Kidney (tissue), 22 donors: ENCODE measurements around the gene F2RL1. TPM values are rescaled to one million over a fixed set of nuclear protein-coding genes. Genes with fewer than 3 reads are reported as not detected.
"Not testable (repeated sequence)": the region's sequence is repeated elsewhere in the genome, so short reads cannot be mapped to it uniquely, and the experiment has no call there.

Source experiments
- DNase-seq, 5 donors: peaks; one replicate each; pipeline ENCODE4 v3.0.0-alpha.2; 2013 to 2020
- FAIRE-seq: peaks from 2 replicates; lab custom pipeline; 2012; peaks lifted over from hg19 to GRCh38; lab: Jason Lieb, UNC
- H3K27ac ChIP-seq, 2 donors: one replicate each; pipeline ENCODE4 v1.7.0; 2013; ENCODE audit warnings: low read depth in 2 of 2, low read length in 2 of 2, inconsistent platforms in 1 of 2
- H3K27me3 ChIP-seq: one replicate; pipeline ENCODE4 v1.7.1; 2013; ENCODE audit warnings: low read length, inconsistent platforms; ENCODE audit not compliant: control insufficient read depth, insufficient read depth
- H3K36me3 ChIP-seq, 3 donors: one replicate each; pipeline versions ENCODE4 v1.7.0 to v1.7.1; 2013; ENCODE audit warnings: low read length in 3 of 3, control low read depth in 1 of 3, inconsistent platforms in 1 of 3; ENCODE audit not compliant: insufficient read depth in 3 of 3, control insufficient read depth in 2 of 3
- H3K4me1 ChIP-seq, 3 donors: one replicate each; pipeline versions ENCODE4 v1.7.0 to v1.7.1; 2013; ENCODE audit warnings: low read length in 3 of 3, inconsistent platforms in 1 of 3, low read depth in 1 of 3; ENCODE audit not compliant: control insufficient read depth in 2 of 3, insufficient read depth in 2 of 3
- H3K4me3 ChIP-seq, 3 donors: one replicate each; pipeline versions ENCODE4 v1.7.0 to v1.8.1; 2013; ENCODE audit warnings: low read length in 3 of 3, control low read depth in 1 of 3, inconsistent platforms in 1 of 3
- H3K9ac ChIP-seq, 3 donors: one replicate each; pipeline versions ENCODE4 v1.7.0 to v1.7.1; 2013; ENCODE audit warnings: low read length in 3 of 3, control low read depth in 1 of 3, inconsistent platforms in 1 of 3
- H3K9me3 ChIP-seq, 3 donors: one replicate each; pipeline versions ENCODE4 v1.7.0 to v1.7.1; 2013; ENCODE audit warnings: low read length in 3 of 3, control low read depth in 1 of 3, inconsistent platforms in 1 of 3; ENCODE audit not compliant: control insufficient read depth in 2 of 3, insufficient read depth in 1 of 3
- intact Hi-C: fragments of 100-400 bp; cut with DNase I; formaldehyde crosslinking; loops from one replicate; pipeline ENCODE4 v1.11.1; 2022
- long read RNA-seq, 10 donors: library from polyadenylated mRNA in 1 of 10; unstranded in 1 of 10; transcript quantifications; one replicate each; pipeline ENCODE4 v2.0.0 and lab custom pipeline, GENCODE V29; 2021 to 2026
- polyA plus RNA-seq: library from polyadenylated mRNA; stranded (reverse); fragments of 350-450 nt; fragmentation: Illumina TruSeq; extraction: RNeasy Lipid Tissue Mini Kit (QIAGEN cat#74804); gene quantifications from one replicate; pipeline ENCODE4 v1.2.3, GENCODE V29; 2014; ENCODE audit warnings: low read depth, low replicate concordance; ENCODE audit not compliant: insufficient read depth
- total RNA-seq: library from RNA; stranded (reverse); fragmentation: NEBNext Ultra II Directional; extraction: Animal tissue kit (Norgen Biotek cat#: 25700); gene quantifications from one replicate; pipeline ENCODE4 v1.2.1, GENCODE V29; 2021
- TF ChIP-seq, protein P1 (sequence below): IDR thresholded peaks from 3 replicates; pipeline ENCODE4 v1.5.1; 2012; ENCODE audit warnings: mild to moderate bottlenecking, moderate library complexity, borderline replicate concordance; ENCODE audit not compliant: insufficient read depth; ENCODE audit errors: extremely low read depth
- donor health status: control.
- donor health status: control.
- donor health status: control.
- donor health status: control.
- donor health status: control.
- donor health status: DM: yes; HTN: yes; CAD: no.
- donor health status: Normal renal cell carcinoma (clear cell type).

F2RL1 gene, protein sequence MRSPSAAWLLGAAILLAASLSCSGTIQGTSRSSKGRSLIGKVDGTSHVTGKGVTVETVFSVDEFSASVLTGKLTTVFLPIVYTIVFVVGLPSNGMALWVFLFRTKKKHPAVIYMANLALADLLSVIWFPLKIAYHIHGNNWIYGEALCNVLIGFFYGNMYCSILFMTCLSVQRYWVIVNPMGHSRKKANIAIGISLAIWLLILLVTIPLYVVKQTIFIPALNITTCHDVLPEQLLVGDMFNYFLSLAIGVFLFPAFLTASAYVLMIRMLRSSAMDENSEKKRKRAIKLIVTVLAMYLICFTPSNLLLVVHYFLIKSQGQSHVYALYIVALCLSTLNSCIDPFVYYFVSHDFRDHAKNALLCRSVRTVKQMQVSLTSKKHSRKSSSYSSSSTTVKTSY
- 51.9 TPM for total RNA-seq
- polyA plus RNA-seq: 24.5 TPM
- long read RNA-seq, donor 1, transcript F2RL1-201 (2 exons, 2,914 nt): major isoform, 6 of 7 reads
- long read RNA-seq, donor 1, partial matches to known transcripts: 0 of 7 reads
- long read RNA-seq, donor 1, other reads (novel, unspliced or antisense): 0 of 7 reads
- long read RNA-seq, donor 2, transcript F2RL1-201 (2 exons, 2,914 nt): major isoform, 15 of 15 reads
- long read RNA-seq, donor 2, partial matches to known transcripts: 0 of 15 reads
- long read RNA-seq, donor 2, other reads (novel, unspliced or antisense): 0 of 15 reads
- long read RNA-seq, donor 3, transcript F2RL1-201 (2 exons, 2,914 nt): major isoform, 23 of 25 reads
- long read RNA-seq, donor 3, partial matches to known transcripts: 0 of 25 reads
- long read RNA-seq, donor 3, other reads (novel, unspliced or antisense): 0 of 25 reads
- long read RNA-seq, donor 4, transcript F2RL1-201 (2 exons, 2,914 nt): major isoform, 8 of 8 reads
- long read RNA-seq, donor 4, partial matches to known transcripts: 0 of 8 reads
- long read RNA-seq, donor 4, other reads (novel, unspliced or antisense): 0 of 8 reads
- long read RNA-seq, donor 5, partial matches to known transcripts: 0 of 1 reads
- long read RNA-seq, donor 5, other reads (novel, unspliced or antisense): 0 of 1 reads
- long read RNA-seq, donor 6, transcript F2RL1-201 (2 exons, 2,914 nt): major isoform, 6 of 6 reads
- long read RNA-seq, donor 6, partial matches to known transcripts: 0 of 6 reads
- long read RNA-seq, donor 6, other reads (novel, unspliced or antisense): 0 of 6 reads
- long read RNA-seq, donor 7, transcript F2RL1-201 (2 exons, 2,914 nt): major isoform, 33 of 42 reads
- long read RNA-seq, donor 7, partial matches to known transcripts: 7 of 42 reads
- long read RNA-seq, donor 7, other reads (novel, unspliced or antisense): 0 of 42 reads
- long read RNA-seq, donor 8, transcript F2RL1-201 (2 exons, 2,914 nt): major isoform, 9 of 27 reads
- long read RNA-seq, donor 8, partial matches to known transcripts: 17 of 27 reads
- long read RNA-seq, donor 8, other reads (novel, unspliced or antisense): 0 of 27 reads
- long read RNA-seq, donor 9, partial matches to known transcripts: 0 of 1 reads
- long read RNA-seq, donor 9, other reads (novel, unspliced or antisense): 0 of 1 reads
- long read RNA-seq, donor 10, transcript F2RL1-201 (2 exons, 2,914 nt): major isoform, 8 of 16 reads
- long read RNA-seq, donor 10, partial matches to known transcripts: 8 of 16 reads
- long read RNA-seq, donor 10, other reads (novel, unspliced or antisense): 0 of 16 reads

DNA sequence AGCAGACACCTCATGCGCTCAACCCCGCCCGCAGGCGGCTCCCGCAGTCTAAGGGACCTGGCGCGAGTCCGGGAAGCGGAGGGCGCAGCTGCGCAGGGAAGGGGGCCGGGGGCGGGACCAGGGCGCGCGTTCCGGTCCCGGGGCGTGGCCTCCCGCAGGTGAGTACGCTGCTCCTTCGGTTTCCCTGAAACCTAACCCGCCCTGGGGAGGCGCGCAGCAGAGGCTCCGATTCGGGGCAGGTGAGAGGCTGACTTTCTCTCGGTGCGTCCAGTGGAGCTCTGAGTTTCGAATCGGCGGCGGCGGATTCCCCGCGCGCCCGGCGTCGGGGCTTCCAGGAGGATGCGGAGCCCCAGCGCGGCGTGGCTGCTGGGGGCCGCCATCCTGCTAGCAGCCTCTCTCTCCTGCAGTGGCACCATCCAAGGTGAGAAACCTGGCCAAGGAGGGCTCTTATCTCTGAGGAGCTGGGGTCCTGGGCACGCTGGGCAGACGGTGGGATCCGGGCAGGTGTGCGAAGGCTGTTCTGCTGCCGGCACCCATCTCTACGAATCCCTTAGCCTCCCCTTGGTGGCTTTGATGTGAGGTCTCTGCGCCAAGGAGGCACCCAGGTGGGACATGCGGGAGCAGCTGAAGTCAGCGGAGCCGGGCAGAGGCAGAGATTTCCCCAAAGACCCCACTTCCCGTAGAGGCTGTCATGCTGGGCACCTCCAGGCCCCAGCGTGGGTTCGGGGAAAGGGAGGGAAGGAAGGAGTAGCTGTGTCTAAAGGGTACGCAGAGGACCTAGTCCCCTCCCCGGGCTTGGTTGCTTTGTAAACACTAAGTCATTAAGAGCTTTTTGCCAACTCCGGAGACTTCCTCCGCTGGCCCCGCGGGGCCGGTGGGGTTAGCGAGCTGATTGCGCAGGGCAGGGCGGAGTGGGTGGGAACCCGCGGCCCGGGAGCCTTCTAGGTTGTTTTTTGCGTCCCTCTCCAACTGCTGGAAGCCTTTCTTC, at the start of gene F2RL1:
Gene F2RL1, plus strand, starts transcription at position 187 of the 988 bp plus-strand sequence. Its CDS starts 153 bp downstream, at position 340.
- Histone ChIP-seq H3K27ac (peak within 1 kb of the TSS; percentile 81 to 88), H3K4me1 (no peaks in the 10 kb centered on the region), H3K4me3 (peak within 1 kb of the TSS; percentile 67 to 89 (median 73)), H3K9ac (peak within 1 kb of the TSS; percentile 59 to 90 (median 90)), H3K9me3 (no peaks in the 10 kb centered on the region), H3K36me3 (no peaks in the 10 kb centered on the region), H3K27me3 (peaks cover 13% of the 10 kb centered on the region)
- TF ChIP-seq, protein P1, sequence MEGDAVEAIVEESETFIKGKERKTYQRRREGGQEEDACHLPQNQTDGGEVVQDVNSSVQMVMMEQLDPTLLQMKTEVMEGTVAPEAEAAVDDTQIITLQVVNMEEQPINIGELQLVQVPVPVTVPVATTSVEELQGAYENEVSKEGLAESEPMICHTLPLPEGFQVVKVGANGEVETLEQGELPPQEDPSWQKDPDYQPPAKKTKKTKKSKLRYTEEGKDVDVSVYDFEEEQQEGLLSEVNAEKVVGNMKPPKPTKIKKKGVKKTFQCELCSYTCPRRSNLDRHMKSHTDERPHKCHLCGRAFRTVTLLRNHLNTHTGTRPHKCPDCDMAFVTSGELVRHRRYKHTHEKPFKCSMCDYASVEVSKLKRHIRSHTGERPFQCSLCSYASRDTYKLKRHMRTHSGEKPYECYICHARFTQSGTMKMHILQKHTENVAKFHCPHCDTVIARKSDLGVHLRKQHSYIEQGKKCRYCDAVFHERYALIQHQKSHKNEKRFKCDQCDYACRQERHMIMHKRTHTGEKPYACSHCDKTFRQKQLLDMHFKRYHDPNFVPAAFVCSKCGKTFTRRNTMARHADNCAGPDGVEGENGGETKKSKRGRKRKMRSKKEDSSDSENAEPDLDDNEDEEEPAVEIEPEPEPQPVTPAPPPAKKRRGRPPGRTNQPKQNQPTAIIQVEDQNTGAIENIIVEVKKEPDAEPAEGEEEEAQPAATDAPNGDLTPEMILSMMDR: no peak
- no peak for FAIRE-seq
- intact Hi-C loops: no loop called here
- peak; percentile 88 to 94 (median 92) for DNase-seq

DNA sequence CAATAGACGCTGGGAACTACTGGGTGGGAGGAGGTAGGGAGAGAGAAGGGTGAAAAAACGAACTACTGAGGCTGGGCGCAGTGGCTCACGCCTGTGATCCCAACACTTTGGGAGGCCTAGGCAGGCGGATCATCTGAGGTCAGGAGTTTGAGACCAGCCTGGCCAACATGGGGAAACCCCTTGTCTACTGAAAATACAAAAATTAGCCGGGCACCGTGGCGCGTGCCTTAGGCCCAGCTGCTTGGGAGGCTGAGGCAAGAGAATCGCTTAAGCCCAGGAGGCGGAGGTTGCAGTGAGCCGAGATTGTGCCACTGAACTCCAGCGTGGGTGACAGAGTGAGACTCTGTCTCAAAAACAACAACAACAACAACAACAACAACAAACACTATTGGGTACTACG, 47.8 kb upstream of the F2RL1 start:
- H3K9ac ChIP-seq, H3K4me3 ChIP-seq, H3K36me3 ChIP-seq, FAIRE-seq, DNase-seq, intact Hi-C loops, H3K27me3 ChIP-seq, H3K9me3 ChIP-seq, H3K27ac ChIP-seq, H3K4me1 ChIP-seq: not testable (repeated sequence)

DNA sequence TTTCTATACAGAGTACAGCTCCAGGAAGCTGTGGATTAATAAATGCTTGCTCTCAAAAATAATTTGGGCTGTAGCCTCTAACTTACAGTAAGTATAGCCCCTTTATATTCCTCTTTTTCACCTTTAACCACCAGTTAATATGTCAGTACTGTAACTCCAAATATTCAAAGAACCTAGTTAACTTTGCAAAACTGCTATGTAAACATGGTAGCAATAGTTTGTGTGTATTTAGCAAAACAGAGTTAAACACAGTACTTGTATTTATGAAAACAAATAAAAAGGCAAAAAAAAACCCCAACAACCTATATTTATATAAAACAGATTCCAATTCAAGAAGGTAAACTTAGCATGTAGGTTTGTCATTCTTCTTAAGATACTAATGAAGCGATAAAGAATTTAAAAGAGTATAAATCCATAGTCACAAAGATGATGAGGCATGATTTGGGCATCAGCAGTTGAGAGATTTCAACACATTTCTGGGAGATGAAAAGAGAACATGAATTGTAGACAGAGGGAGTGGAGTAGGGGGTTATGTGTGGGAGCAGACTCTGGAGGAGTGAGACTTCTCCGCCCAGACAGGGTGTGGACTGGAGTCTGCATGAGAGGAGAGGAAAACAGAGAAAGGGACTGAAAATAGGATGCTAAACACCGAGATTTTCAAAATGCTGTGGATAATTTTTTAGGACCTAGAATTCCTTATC, 47.0 kb upstream of the F2RL1 start:
- no peak overlapping the region for H3K4me3 ChIP-seq
- H3K9ac ChIP-seq: no peak overlapping the region
- no peak overlapping the region for H3K27ac ChIP-seq
- intact Hi-C loops: no loop called here
- no peaks in the 10 kb centered on the region for H3K27me3 ChIP-seq
- H3K36me3 ChIP-seq: no peaks in the 10 kb centered on the region
- FAIRE-seq: no peak
- H3K9me3 ChIP-seq: no peaks in the 10 kb centered on the region
- TF ChIP-seq, protein P1: no peak
- DNase-seq: peak in 2 of 5 donors; percentile 22 to 46
- H3K4me1 ChIP-seq: no peaks in the 10 kb centered on the region
